K562 (cell line): Measurements from ENCODE around the gene SIMC1. TPM values are rescaled to one million over a fixed set of nuclear protein-coding genes. Genes with fewer than 3 reads are reported as not detected.

Experiments used
- ATF1 ChIP-seq, 2 experiments: fragments of 450-650 bp in 1 of 2; IDR thresholded peaks; 2 replicates each; pipeline ENCODE4 v1.6.1; 2016; ENCODE audit warnings: missing compliant biosample characterization in 1 of 2, missing genetic modification characterization in 1 of 2
- EHMT2 ChIP-seq: fragments of 450-650 bp; IDR thresholded peaks from 2 replicates; pipeline ENCODE4 v1.6.1; 2018; ENCODE audit warnings: antibody characterized with exemption
- EP300 ChIP-seq: IDR thresholded peaks from 2 replicates; pipeline ENCODE4 v1.6.1; 2012; ENCODE audit warnings: low read length, improper control_type of control experiment
- PRMT5 ChIP-seq: sonication (generic); formaldehyde crosslinking; IDR thresholded peaks from 2 replicates; pipeline ENCODE4 v1.5.0; 2020; ENCODE audit warnings: missing genetic modification reagents
- SREBF1 ChIP-seq: fragments of 150-350 bp; IDR thresholded peaks from 2 replicates; pipeline ENCODE4 v1.6.1; 2014; ENCODE audit warnings: antibody characterized with exemption, low read depth, low read length, borderline replicate concordance
- XRCC5 ChIP-seq: fragments of 200-400 bp; formaldehyde crosslinking; IDR thresholded peaks from 2 replicates; pipeline ENCODE4 v1.6.1; 2017; ENCODE audit warnings: low read depth, mild to moderate bottlenecking, low read length
- polyA plus RNA-seq, 8 experiments: library from polyadenylated mRNA; depleted of rRNA in 4 of 8; stranded (reverse) in 5 of 8; unstranded in 3 of 8; fragments of >200 nt; fragmentation: Nextera tagmentation in 2 of 8; fragmentation: Illumina TruSeq in 1 of 8; extraction: Ambion mirVana in 2 of 8; extraction: Trizol in 1 of 8; gene quantifications; 2 replicates each; pipeline versions ENCODE4 v1.2.1 to v1.2.3, GENCODE V29; 2011 to 2014; ENCODE audit warnings: inconsistent platforms in 1 of 8, missing spikeins in 1 of 8
- total RNA-seq, 7 experiments: library from RNA; depleted of rRNA in 6 of 7; stranded (reverse); fragments of >200 nt in 6 of 7; fragmentation: Illumina TruSeq in 2 of 7; extraction: Trizol in 2 of 7; gene quantifications; 2 replicates each; pipeline versions ENCODE4 v1.2.1 to v1.2.3, GENCODE V29; 2011 to 2021; ENCODE audit warnings: low replicate concordance in 1 of 7
- TF ChIP-seq, protein P1 (sequence below): fragments of 150-350 bp; conservative IDR thresholded peaks from 2 replicates; pipeline ENCODE4 v1.6.1; 2014; ENCODE audit warnings: low read length
- TF ChIP-seq, protein P2 (sequence below): fragments of 200-800 bp; sonication (Bioruptor generic); IDR thresholded peaks from 2 replicates; pipeline ENCODE4 v1.6.1; 2016; ENCODE audit warnings: missing genetic modification characterization, missing compliant biosample characterization

The SIMC1 gene
- total and polyA plus RNA-seq, 9 of the 15 experiments (the other 6 are each of a cell fraction or from before 2014, with no cell fraction given), result 7.2 to 36.3 (median 14.7) TPM

DNA sequence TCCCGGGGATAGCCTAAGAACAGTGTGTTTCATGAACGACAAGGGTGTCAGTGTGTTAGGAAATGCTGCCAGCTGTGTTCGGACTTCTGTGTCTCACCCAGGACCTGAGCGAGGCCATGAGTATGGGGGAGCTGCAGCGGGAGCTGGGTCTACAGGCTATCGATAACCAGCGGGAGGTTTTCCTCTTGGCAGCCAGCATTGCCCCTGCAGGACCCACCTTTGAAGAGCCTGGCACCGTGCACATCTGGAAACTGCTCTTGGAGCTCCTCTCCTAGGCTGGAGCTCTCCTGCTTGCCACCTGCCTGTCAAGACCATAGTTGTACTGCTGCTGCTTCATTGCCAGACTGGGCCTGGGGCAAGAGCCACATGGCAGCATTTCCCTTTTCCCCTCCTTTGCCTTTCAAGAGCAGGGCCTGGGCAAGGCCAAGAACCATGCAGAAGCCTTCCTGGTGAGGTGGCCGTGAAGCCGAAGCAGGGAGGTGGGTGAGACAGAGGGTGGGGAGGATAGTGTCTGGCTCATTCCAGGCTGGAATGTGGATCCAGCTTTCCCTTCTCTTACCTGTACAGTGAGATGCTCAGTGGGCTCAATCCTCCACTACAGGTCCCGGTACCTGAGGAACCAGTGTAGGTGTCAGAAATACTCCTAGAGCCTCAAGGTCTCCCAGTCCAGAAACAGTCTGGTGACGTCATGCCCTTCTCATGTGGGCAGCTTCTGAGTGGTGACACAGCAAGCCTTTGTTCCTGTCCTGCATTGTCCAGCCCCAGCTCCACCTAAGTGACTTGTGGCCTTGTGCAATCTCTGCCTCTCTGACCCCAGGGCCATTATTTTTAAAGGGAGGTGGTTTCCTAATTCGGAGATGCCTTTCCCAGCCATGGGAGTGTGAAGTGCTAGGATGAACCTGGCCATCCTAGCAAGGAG is 133.7 kb downstream of the SIMC1 start (continued):
- TF ChIP-seq, protein P1, sequence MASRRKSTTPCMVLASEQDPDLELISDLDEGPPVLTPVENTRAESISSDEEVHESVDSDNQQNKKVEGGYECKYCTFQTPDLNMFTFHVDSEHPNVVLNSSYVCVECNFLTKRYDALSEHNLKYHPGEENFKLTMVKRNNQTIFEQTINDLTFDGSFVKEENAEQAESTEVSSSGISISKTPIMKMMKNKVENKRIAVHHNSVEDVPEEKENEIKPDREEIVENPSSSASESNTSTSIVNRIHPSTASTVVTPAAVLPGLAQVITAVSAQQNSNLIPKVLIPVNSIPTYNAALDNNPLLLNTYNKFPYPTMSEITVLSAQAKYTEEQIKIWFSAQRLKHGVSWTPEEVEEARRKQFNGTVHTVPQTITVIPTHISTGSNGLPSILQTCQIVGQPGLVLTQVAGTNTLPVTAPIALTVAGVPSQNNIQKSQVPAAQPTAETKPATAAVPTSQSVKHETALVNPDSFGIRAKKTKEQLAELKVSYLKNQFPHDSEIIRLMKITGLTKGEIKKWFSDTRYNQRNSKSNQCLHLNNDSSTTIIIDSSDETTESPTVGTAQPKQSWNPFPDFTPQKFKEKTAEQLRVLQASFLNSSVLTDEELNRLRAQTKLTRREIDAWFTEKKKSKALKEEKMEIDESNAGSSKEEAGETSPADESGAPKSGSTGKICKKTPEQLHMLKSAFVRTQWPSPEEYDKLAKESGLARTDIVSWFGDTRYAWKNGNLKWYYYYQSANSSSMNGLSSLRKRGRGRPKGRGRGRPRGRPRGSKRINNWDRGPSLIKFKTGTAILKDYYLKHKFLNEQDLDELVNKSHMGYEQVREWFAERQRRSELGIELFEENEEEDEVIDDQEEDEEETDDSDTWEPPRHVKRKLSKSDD, result no peak
- TF ChIP-seq EP300 (no peak), SREBF1 (no peak), ATF1 (CRISPR knock-in tag; IDR thresholded peaks at IDR 0.05) (no peak), ATF1 (tag; IDR thresholded peaks at IDR 0.05) (peak; percentile 89), PRMT5 (no peak), XRCC5 (no peak), EHMT2 (no peak)
- TF ChIP-seq, protein P2, sequence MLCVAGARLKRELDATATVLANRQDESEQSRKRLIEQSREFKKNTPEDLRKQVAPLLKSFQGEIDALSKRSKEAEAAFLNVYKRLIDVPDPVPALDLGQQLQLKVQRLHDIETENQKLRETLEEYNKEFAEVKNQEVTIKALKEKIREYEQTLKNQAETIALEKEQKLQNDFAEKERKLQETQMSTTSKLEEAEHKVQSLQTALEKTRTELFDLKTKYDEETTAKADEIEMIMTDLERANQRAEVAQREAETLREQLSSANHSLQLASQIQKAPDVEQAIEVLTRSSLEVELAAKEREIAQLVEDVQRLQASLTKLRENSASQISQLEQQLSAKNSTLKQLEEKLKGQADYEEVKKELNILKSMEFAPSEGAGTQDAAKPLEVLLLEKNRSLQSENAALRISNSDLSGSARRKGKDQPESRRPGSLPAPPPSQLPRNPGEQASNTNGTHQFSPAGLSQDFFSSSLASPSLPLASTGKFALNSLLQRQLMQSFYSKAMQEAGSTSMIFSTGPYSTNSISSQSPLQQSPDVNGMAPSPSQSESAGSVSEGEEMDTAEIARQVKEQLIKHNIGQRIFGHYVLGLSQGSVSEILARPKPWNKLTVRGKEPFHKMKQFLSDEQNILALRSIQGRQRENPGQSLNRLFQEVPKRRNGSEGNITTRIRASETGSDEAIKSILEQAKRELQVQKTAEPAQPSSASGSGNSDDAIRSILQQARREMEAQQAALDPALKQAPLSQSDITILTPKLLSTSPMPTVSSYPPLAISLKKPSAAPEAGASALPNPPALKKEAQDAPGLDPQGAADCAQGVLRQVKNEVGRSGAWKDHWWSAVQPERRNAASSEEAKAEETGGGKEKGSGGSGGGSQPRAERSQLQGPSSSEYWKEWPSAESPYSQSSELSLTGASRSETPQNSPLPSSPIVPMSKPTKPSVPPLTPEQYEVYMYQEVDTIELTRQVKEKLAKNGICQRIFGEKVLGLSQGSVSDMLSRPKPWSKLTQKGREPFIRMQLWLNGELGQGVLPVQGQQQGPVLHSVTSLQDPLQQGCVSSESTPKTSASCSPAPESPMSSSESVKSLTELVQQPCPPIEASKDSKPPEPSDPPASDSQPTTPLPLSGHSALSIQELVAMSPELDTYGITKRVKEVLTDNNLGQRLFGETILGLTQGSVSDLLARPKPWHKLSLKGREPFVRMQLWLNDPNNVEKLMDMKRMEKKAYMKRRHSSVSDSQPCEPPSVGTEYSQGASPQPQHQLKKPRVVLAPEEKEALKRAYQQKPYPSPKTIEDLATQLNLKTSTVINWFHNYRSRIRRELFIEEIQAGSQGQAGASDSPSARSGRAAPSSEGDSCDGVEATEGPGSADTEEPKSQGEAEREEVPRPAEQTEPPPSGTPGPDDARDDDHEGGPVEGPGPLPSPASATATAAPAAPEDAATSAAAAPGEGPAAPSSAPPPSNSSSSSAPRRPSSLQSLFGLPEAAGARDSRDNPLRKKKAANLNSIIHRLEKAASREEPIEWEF (CRISPR knock-in tag), result no peak
- TF ChIP-seq, all 486 proteins: peak for 16
